K562 (cell line): ENCODE results near the gene PKHD1. TPM values are rescaled to one million over a fixed set of nuclear protein-coding genes. Genes with fewer than 3 reads are reported as not detected.
A peak's percentile ranks its signal among the peaks of the same experiment; 100 is the strongest.

Source experiments
- ATAC-seq: fragments of 200-7000 bp; cut with Tn5 transposase; 3 replicates; pipeline ENCODE4 v1.9.1; 2020; ENCODE audit warnings: moderate library complexity
- BruUV-seq: library from RNA; stranded (reverse); fragments of 400-500 nt; replicated peaks from 2 replicates; lab custom pipeline; 2021; lab: Mats Ljungman, UMichigan
- CTCF ChIA-PET: fragments of 300-600 bp; formaldehyde crosslinking; extraction: SDS; loops from one replicate; lab custom pipeline; 2021; ENCODE audit warnings: low intra/inter-chr PET ratio; lab: Yijun Ruan, JAX
- POLR2A ChIA-PET: fragments of 300-600, 350-650 bp; sonication (Branson Sonifier 250); formaldehyde crosslinking; extraction: SDS; loops from one replicate; lab custom pipeline; 2021; ENCODE audit warnings: antibody characterized with exemption, inconsistent platforms; lab: Yijun Ruan, JAX
- DNase-seq, 4 experiments: peaks; one replicate each; pipeline versions ENCODE4 v3.0.0 to v3.0.0-alpha.2; 2011 to 2018; ENCODE audit warnings: low spot score in 3 of 4, mixed read lengths in 3 of 4; ENCODE audit errors: extremely low read depth in 1 of 4
- FAIRE-seq: peaks from 2 replicates; lab custom pipeline; 2011; peaks lifted over from hg19 to GRCh38; lab: Jason Lieb, UNC
- H2AFZ ChIP-seq: 2 replicates; pipeline ENCODE4 v1.6.0; 2011; ENCODE audit warnings: low read depth, low read length, control low read depth, inconsistent platforms
- H3K27ac ChIP-seq: fragments of 200-600 bp; 3 replicates; pipeline ENCODE4 v1.8.0; 2011; ENCODE audit warnings: low read depth, mild to moderate bottlenecking, control low read depth, inconsistent platforms, low read length, moderate library complexity, mixed read lengths; ENCODE audit errors: extremely low read depth
- H3K27me3 ChIP-seq, 2 experiments: fragments of 300-600 bp in 1 of 2; 2 replicates in 1 of 2; 3 replicates in 1 of 2; pipeline versions ENCODE4 v1.6.0 to v1.8.0; 2011; ENCODE audit warnings: inconsistent platforms in 2 of 2, low read length in 2 of 2, mild to moderate bottlenecking in 1 of 2, mixed read lengths in 1 of 2, moderate library complexity in 1 of 2; ENCODE audit not compliant: control insufficient read depth in 2 of 2, insufficient read depth in 2 of 2
- H3K36me3 ChIP-seq: fragments of 300-600 bp; 3 replicates; pipeline ENCODE4 v1.8.0; 2011; ENCODE audit warnings: mild to moderate bottlenecking, low read length, inconsistent platforms; ENCODE audit not compliant: control insufficient read depth, insufficient read depth
- H3K4me1 ChIP-seq, 2 experiments: fragments of 200-600 bp in 1 of 2; replicated peaks in 1 of 2; 2 replicates in 1 of 2; 3 replicates in 1 of 2; pipeline versions ENCODE4 v1.5.1 to v1.8.0; 2011; ENCODE audit warnings: inconsistent platforms in 2 of 2, low read length in 2 of 2, mild to moderate bottlenecking in 1 of 2, mixed read lengths in 1 of 2, moderate library complexity in 1 of 2; ENCODE audit not compliant: control insufficient read depth in 2 of 2, insufficient read depth in 2 of 2
- H3K4me2 ChIP-seq: 2 replicates; pipeline ENCODE4 v1.6.1; 2011; ENCODE audit warnings: low read length, control low read depth, inconsistent platforms, mixed read lengths; ENCODE audit not compliant: insufficient read depth
- H3K4me3 ChIP-seq: fragments of 200-600 bp; sonication (generic), shearing (Covaris generic); 2 replicates; pipeline ENCODE4 v1.5.1; 2016; ENCODE audit warnings: control low read depth, inconsistent platforms
- H3K79me2 ChIP-seq: fragments of 200-600 bp; 3 replicates; pipeline ENCODE4 v1.8.0; 2011; ENCODE audit warnings: low read length, inconsistent platforms; ENCODE audit not compliant: control insufficient read depth, insufficient read depth
- H3K9ac ChIP-seq, 2 experiments: 2 replicates each; pipeline versions ENCODE4 v1.6.0 to v1.6.1; 2011; ENCODE audit warnings: low read depth in 2 of 2, low read length in 2 of 2, control low read depth in 1 of 2, inconsistent platforms in 1 of 2, mild to moderate bottlenecking in 1 of 2, mixed read lengths in 1 of 2; ENCODE audit not compliant: insufficient read depth in 1 of 2
- H3K9me1 ChIP-seq: one replicate; pipeline ENCODE4 v1.6.0; 2011; ENCODE audit warnings: inconsistent platforms, mild to moderate bottlenecking, low read length, moderate library complexity; ENCODE audit not compliant: control insufficient read depth, insufficient read depth
- H3K9me3 ChIP-seq: replicated peaks from 2 replicates; pipeline ENCODE4 v1.5.1; 2011; ENCODE audit warnings: low read depth, low read length, inconsistent platforms; ENCODE audit not compliant: control insufficient read depth, insufficient read depth
- H4K20me1 ChIP-seq: replicated peaks from 2 replicates; pipeline ENCODE4 v1.6.1; 2011; ENCODE audit warnings: low read length, inconsistent platforms, mixed read lengths; ENCODE audit not compliant: control insufficient read depth, insufficient read depth
- CHD7 ChIP-seq: fragments of 200-600 bp; sonication (generic); IDR thresholded peaks from one replicate; pipeline ENCODE4 v1.6.1; 2012; ENCODE audit warnings: mild to moderate bottlenecking, low read depth, low read length, inconsistent platforms
- E2F1 ChIP-seq: sonication (generic); formaldehyde crosslinking; IDR thresholded peaks from 2 replicates; pipeline ENCODE4 v1.8.1; 2023; ENCODE audit warnings: mild to moderate bottlenecking, missing genetic modification reagents, moderate library complexity
- NEUROD1 ChIP-seq: fragments of 150-350 bp; IDR thresholded peaks from 2 replicates; pipeline ENCODE4 v1.6.1; 2014; ENCODE audit warnings: borderline replicate concordance, low read length, low read depth; ENCODE audit not compliant: partially characterized antibody
- TEAD2 ChIP-seq: fragments of 450-650 bp; IDR thresholded peaks from 2 replicates; pipeline ENCODE4 v1.6.1; 2016; ENCODE audit warnings: missing genetic modification characterization, control low read depth, missing compliant biosample characterization
- XRCC5 ChIP-seq: fragments of 200-400 bp; formaldehyde crosslinking; IDR thresholded peaks from 2 replicates; pipeline ENCODE4 v1.6.1; 2017; ENCODE audit warnings: low read depth, mild to moderate bottlenecking, low read length
- ZNF140 ChIP-seq: fragments of 250-450 bp; sonication (Bioruptor Pico); IDR thresholded peaks from 2 replicates; pipeline ENCODE4 v1.8.0; 2021; ENCODE audit warnings: moderate library complexity, mild to moderate bottlenecking, inconsistent platforms
- ZNF224 ChIP-seq: sonication (generic); formaldehyde crosslinking; IDR thresholded peaks from 2 replicates; pipeline ENCODE4 v1.8.0; 2022; ENCODE audit warnings: mild to moderate bottlenecking, missing genetic modification reagents
- ZNF398 ChIP-seq: fragments of 250-450 bp; sonication (Bioruptor Pico); IDR thresholded peaks from 2 replicates; pipeline ENCODE4 v1.8.0; 2021; ENCODE audit warnings: moderate library complexity, mild to moderate bottlenecking, inconsistent platforms
- WGBS: fragments of 100-300 bp; shearing (Covaris generic); methylation state at CpG from one replicate; pipeline ENCODE4 v1.1.6; 2016; ENCODE audit warnings: low coverage, mixed read lengths; ENCODE audit not compliant: insufficient coverage; ENCODE audit errors: missing lambda C conversion rate; 5-methylcytosine and 5-hydroxymethylcytosine counted together
- in situ Hi-C: fragments of 300-500 bp; cut with MboI; formaldehyde crosslinking; loops from 4 replicates; pipeline ENCODE4 v1.15.0; 2018; ENCODE audit warnings: inconsistent platforms, mixed read lengths
- intact Hi-C: fragments of 100-400 bp; cut with micrococcal nuclease; formaldehyde crosslinking; loops from 2 replicates; pipeline ENCODE4 v1.14.2; 2022
- polyA plus RNA-seq, 8 experiments: library from polyadenylated mRNA; depleted of rRNA in 4 of 8; stranded (reverse) in 5 of 8; unstranded in 3 of 8; fragments of >200 nt; fragmentation: Nextera tagmentation in 2 of 8; fragmentation: Illumina TruSeq in 1 of 8; extraction: Ambion mirVana in 2 of 8; extraction: Trizol in 1 of 8; gene quantifications; 2 replicates each; pipeline versions ENCODE4 v1.2.1 to v1.2.3, GENCODE V29; 2011 to 2014; ENCODE audit warnings: inconsistent platforms in 1 of 8, missing spikeins in 1 of 8
- total RNA-seq, 7 experiments: library from RNA; depleted of rRNA in 6 of 7; stranded (reverse); fragments of >200 nt in 6 of 7; fragmentation: Illumina TruSeq in 2 of 7; extraction: Trizol in 2 of 7; gene quantifications; 2 replicates each; pipeline versions ENCODE4 v1.2.1 to v1.2.3, GENCODE V29; 2011 to 2021; ENCODE audit warnings: low replicate concordance in 1 of 7

The PKHD1 gene
- total and polyA plus RNA-seq, 9 of the 15 experiments (the other 6 are each of a cell fraction or from before 2014, with no cell fraction given), result 0.01 to 0.04 (median 0.01) TPM; not detected in 6

GRCh38 chr6:51827580-51827979 is 259.8 kb downstream of the PKHD1 start:
- Histone ChIP-seq H3K9me1 (no peaks in the 10 kb centered on the region), H3K36me3 (no peaks in the 10 kb centered on the region), H3K27ac (no peak overlapping the region), H3K9me3 (no peaks in the 10 kb centered on the region), H3K27me3 (no peaks in the 10 kb centered on the region), H3K4me3 (no peak overlapping the region), H3K9ac (no peak overlapping the region), H3K4me1 (no peaks in the 10 kb centered on the region), H2AFZ (no peak overlapping the region), H3K4me2 (no peak overlapping the region), H4K20me1 (no peaks in the 10 kb centered on the region), H3K79me2 (no peaks in the 10 kb centered on the region)
- ChIA-PET POLR2A (no interaction called here), CTCF (no interaction called here)
- no peak for DNase-seq
- no peak for ATAC-seq
- FAIRE-seq, result peak; percentile 15
- intact Hi-C loops (no loop called here), in situ Hi-C loops (no loop called here)
- BruUV-seq, result no TSS peak
- 0% methylated on average over 1 of the region's 1 CpG for WGBS
- TF ChIP-seq ZNF398 (no peak), TEAD2 (no peak), NEUROD1 (no peak), XRCC5 (no peak), E2F1 (CRISPR knock-in tag) (no peak), ZNF140 (CRISPR knock-in tag) (no peak), CHD7 (no peak), ZNF224 (CRISPR knock-in tag) (no peak)
